HEK293T (cell line): ENCODE data around the gene MYLK.

Experiments
- ARNT ChIP-seq: fragments of 450-650 bp; IDR thresholded peaks from 2 replicates; pipeline ENCODE4 v1.6.1; 2017; ENCODE audit warnings: mild to moderate bottlenecking
- BHLHE40 ChIP-seq: fragments of 450-650 bp; IDR thresholded peaks from 2 replicates; pipeline ENCODE4 v1.6.1; 2016; ENCODE audit warnings: mild to moderate bottlenecking, moderate library complexity, borderline replicate concordance
- ELF4 ChIP-seq: fragments of 450-650 bp; IDR thresholded peaks from 2 replicates; pipeline ENCODE4 v1.6.1; 2017; ENCODE audit warnings: antibody characterized with exemption
- FOXA1 ChIP-seq: fragments of 450-650 bp; IDR thresholded peaks from 2 replicates; pipeline ENCODE4 v1.6.1; 2016; ENCODE audit warnings: mild to moderate bottlenecking
- FOXM1 ChIP-seq: fragments of 450-650 bp; IDR thresholded peaks from 2 replicates; pipeline ENCODE4 v1.6.1; 2017; ENCODE audit warnings: mild to moderate bottlenecking, borderline replicate concordance
- HDGF ChIP-seq: fragments of 450-650 bp; IDR thresholded peaks from 2 replicates; pipeline ENCODE4 v1.6.1; 2017; ENCODE audit warnings: antibody characterized with exemption, borderline replicate concordance
- L3MBTL2 ChIP-seq: fragments of 450-650 bp; conservative IDR thresholded peaks from 2 replicates; pipeline ENCODE4 v1.6.1; 2016; ENCODE audit warnings: mild to moderate bottlenecking
- NFRKB ChIP-seq: fragments of 450-650 bp; IDR thresholded peaks from 2 replicates; pipeline ENCODE4 v1.6.1; 2016; ENCODE audit warnings: mild to moderate bottlenecking, moderate library complexity
- PKNOX1 ChIP-seq: fragments of 450-650 bp; IDR thresholded peaks from 2 replicates; pipeline ENCODE4 v1.6.1; 2016
- SP1 ChIP-seq: fragments of 450-650 bp; IDR thresholded peaks from 2 replicates; pipeline ENCODE4 v1.6.1; 2017
- SUZ12 ChIP-seq: fragments of 450-650 bp; IDR thresholded peaks from 2 replicates; pipeline ENCODE4 v1.6.1; 2016; ENCODE audit warnings: mild to moderate bottlenecking
- TARDBP ChIP-seq: fragments of 450-650 bp; IDR thresholded peaks from 2 replicates; pipeline ENCODE4 v1.6.1; 2016

- TF ChIP-seq ELF4: no peak
- TF ChIP-seq SP1: no peak
- TF ChIP-seq ARNT: no peak
- no peak for TF ChIP-seq FOXA1
- no peak for TF ChIP-seq NFRKB
- TF ChIP-seq TARDBP: no peak
- TF ChIP-seq FOXM1: no peak
- TF ChIP-seq L3MBTL2: no peak
- TF ChIP-seq HDGF: no peak
- TF ChIP-seq SUZ12: no peak
- TF ChIP-seq PKNOX1: no peak
- no peak for TF ChIP-seq BHLHE40
Observed at GRCh38 chr3:123837858-123838257, 46.3 kb downstream of the MYLK start.
